Uterus (tissue), 4 donors: ENCODE measurements around the gene DDX31. TPM values are rescaled to one million over a fixed set of nuclear protein-coding genes. Genes with fewer than 3 reads are reported as not detected.
"Not testable (repeated sequence)": the region's sequence is repeated elsewhere in the genome, so short reads cannot be mapped to it uniquely, and the experiment has no call there.

ENCODE experiments used
- DNase-seq, 2 donors: peaks; one replicate each; pipeline ENCODE4 v3.0.0-alpha.2; 2019 to 2020
- H3K27ac ChIP-seq, 2 donors: fragments of 200-600 bp; sonication (generic); 1 replicate in 1 of 2; 2 replicates in 1 of 2; pipeline ENCODE4 v1.5.1; 2016 to 2018
- H3K27me3 ChIP-seq, 2 donors: fragments of 200-600 bp; sonication (generic); one replicate each; pipeline ENCODE4 v1.5.1; 2018 to 2019; ENCODE audit warnings: control low read depth in 1 of 2
- H3K36me3 ChIP-seq, 2 donors: fragments of 200-600 bp; sonication (generic); one replicate each; pipeline ENCODE4 v1.5.1; 2019; ENCODE audit warnings: control low read depth in 1 of 2
- H3K4me1 ChIP-seq, 2 donors: fragments of 200-600 bp; sonication (generic); one replicate each; pipeline ENCODE4 v1.5.1; 2018 to 2019; ENCODE audit warnings: control low read depth in 1 of 2
- H3K4me3 ChIP-seq, 2 donors: fragments of 200-600 bp; sonication (generic); 1 replicate in 1 of 2; 2 replicates in 1 of 2; pipeline ENCODE4 v1.5.1; 2018 to 2019; ENCODE audit warnings: mild to moderate bottlenecking in 1 of 2
- H3K9me3 ChIP-seq, 2 donors: fragments of 200-600 bp; sonication (generic); one replicate each; pipeline ENCODE4 v1.5.1; 2019; ENCODE audit warnings: control low read depth in 1 of 2
- POLR2A ChIP-seq, 2 donors: fragments of 450-650 bp; IDR thresholded peaks; one replicate each; pipeline ENCODE4 v1.6.1; 2016; ENCODE audit warnings: antibody characterized with exemption in 2 of 2, mild to moderate bottlenecking in 1 of 2, moderate library complexity in 1 of 2
- intact Hi-C: fragments of 100-400 bp; cut with DNase I; formaldehyde crosslinking; loops from one replicate; pipeline ENCODE4 v1.15.1; 2023; ENCODE audit warnings: low total_unique reads
- total RNA-seq, 4 donors: library from RNA; depleted of rRNA in 3 of 4; stranded (reverse); fragments of >200 nt in 3 of 4; gene quantifications; one replicate each; pipeline versions ENCODE4 v1.1.0 to v1.2.4, GENCODE V29; 2014 to 2023
- TF ChIP-seq, protein P1 (sequence below), 4 experiments: fragments of 200-600 bp in 2 of 4; fragments of 450-650 bp in 2 of 4; sonication (generic) in 2 of 4; IDR thresholded peaks; one replicate each; pipeline ENCODE4 v1.5.1; 2016 to 2019; ENCODE audit warnings: antibody characterized with exemption in 4 of 4, mild to moderate bottlenecking in 2 of 4, moderate library complexity in 1 of 4
- donor health status: DM: yes; HTN: yes; CAD: no.

Gene DDX31
- total RNA-seq = 10 to 100 TPM in 2 of 4 donors, 1 to 10 TPM in 2; 5.9 to 17.7 (median 10.5) TPM

- TF ChIP-seq, protein P1, sequence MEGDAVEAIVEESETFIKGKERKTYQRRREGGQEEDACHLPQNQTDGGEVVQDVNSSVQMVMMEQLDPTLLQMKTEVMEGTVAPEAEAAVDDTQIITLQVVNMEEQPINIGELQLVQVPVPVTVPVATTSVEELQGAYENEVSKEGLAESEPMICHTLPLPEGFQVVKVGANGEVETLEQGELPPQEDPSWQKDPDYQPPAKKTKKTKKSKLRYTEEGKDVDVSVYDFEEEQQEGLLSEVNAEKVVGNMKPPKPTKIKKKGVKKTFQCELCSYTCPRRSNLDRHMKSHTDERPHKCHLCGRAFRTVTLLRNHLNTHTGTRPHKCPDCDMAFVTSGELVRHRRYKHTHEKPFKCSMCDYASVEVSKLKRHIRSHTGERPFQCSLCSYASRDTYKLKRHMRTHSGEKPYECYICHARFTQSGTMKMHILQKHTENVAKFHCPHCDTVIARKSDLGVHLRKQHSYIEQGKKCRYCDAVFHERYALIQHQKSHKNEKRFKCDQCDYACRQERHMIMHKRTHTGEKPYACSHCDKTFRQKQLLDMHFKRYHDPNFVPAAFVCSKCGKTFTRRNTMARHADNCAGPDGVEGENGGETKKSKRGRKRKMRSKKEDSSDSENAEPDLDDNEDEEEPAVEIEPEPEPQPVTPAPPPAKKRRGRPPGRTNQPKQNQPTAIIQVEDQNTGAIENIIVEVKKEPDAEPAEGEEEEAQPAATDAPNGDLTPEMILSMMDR (IDR thresholded peaks at IDR 0.05) = peak in 1 of 4 experiments; percentile 30
- peak in 1 of 2 donors; percentile 48 for TF ChIP-seq POLR2A (IDR thresholded peaks at IDR 0.05)
- Histone ChIP-seq H3K4me3 (peak within 1 kb of the TSS; percentile 81 to 89), H3K4me1 (peaks cover 7 to 8% of the 10 kb centered on the region in 2 donors), H3K9me3 (no peaks in the 10 kb centered on the region), H3K27ac (peak within 1 kb of the TSS; percentile 90 to 93), H3K27me3 (no peaks in the 10 kb centered on the region), H3K36me3 (no peaks in the 10 kb centered on the region)
- peak; percentile 84 to 86 for DNase-seq
- intact Hi-C loops = no loop called here
Observed at GRCh38 chr9:132669698-132670456, at the start of gene DDX31. DDX31 (minus strand) TSS chr9:132669983; CDS start chr9:132669934, 49 bp downstream.

- H3K4me1 ChIP-seq, H3K27ac ChIP-seq, H3K36me3 ChIP-seq, H3K4me3 ChIP-seq, H3K27me3 ChIP-seq, H3K9me3 ChIP-seq, intact Hi-C loops, DNase-seq: not testable (repeated sequence)
Observed at GRCh38 chr9:132718381-132718928, 48.7 kb upstream of the DDX31 start.

DNA sequence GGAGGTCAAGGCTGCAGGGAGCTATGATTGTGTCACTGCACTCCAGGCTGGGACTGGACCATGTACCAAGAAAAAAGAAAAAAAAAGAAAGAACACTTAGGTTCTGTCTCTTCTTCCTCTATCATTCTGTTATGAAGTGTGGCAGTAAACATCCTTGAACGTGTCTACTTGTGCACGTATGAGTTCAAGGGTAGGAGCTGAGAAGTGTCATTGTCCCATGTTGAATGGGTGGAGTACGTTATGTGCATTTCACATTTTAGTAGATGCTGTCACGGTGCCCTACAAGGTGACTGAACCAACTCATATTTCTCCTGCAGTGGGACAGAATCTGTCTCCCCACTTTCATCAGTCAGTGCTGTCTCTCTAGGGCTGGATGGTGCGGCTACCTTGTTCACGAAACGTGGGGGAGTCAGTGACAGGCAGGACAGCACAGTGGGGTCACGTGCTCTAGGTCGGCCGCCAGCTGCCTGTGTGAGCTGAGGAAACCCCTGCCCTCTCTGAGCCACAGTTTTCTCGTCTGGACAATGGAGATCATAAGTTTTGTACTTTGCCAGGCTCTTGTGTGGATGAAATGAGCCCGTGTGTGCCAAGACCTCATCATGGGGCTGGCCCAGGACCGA is 47.7 kb upstream of the DDX31 start:
- Histone ChIP-seq H3K4me3 (no peak overlapping the region), H3K9me3 (no peaks in the 10 kb centered on the region), H3K27ac (no peak overlapping the region), H3K36me3 (no peaks in the 10 kb centered on the region), H3K4me1 (no peaks in the 10 kb centered on the region), H3K27me3 (no peaks in the 10 kb centered on the region)
- intact Hi-C loops = no loop called here
- TF ChIP-seq POLR2A (IDR thresholded peaks at IDR 0.05) = no peak
- TF ChIP-seq, protein P1 (IDR thresholded peaks at IDR 0.05) = no peak
- no peak for DNase-seq

DNA sequence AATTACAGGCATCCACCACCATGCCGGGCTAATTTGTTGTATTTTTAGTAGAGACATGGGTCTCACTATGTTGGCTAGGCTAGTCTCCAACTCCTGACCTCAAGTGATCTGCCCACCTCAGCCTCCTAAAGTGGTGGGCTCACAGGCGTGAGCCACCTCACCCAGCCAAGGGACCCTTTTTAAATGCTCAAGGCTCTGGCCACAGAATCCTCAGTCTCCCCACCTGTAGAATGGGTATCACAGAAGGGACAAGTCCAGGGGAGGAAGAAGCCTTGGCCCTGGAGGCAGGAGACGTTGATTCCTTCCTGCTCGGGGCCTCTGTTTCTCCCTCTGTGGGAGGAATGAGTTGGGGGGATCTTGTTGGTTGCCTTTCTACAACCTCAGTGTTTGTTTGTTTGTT is 46.2 kb upstream of the DDX31 start:
- Histone ChIP-seq H3K36me3 (no peaks in the 10 kb centered on the region), H3K9me3 (no peaks in the 10 kb centered on the region), H3K4me1 (no peaks in the 10 kb centered on the region), H3K27ac (no peak overlapping the region), H3K4me3 (no peak overlapping the region), H3K27me3 (no peaks in the 10 kb centered on the region)
- intact Hi-C loops = no loop called here
- TF ChIP-seq, protein P1 (IDR thresholded peaks at IDR 0.05) = no peak
- TF ChIP-seq POLR2A (IDR thresholded peaks at IDR 0.05) = no peak
- DNase-seq = no peak

GRCh38 chr9:132712753-132713152 is 43.0 kb upstream of the DDX31 start:
- TF ChIP-seq POLR2A (IDR thresholded peaks at IDR 0.05) = no peak
- TF ChIP-seq, protein P1 (IDR thresholded peaks at IDR 0.05) = no peak
- Histone ChIP-seq H3K9me3 (no peaks in the 10 kb centered on the region), H3K27me3 (no peaks in the 10 kb centered on the region), H3K27ac (no peak overlapping the region), H3K4me1 (no peaks in the 10 kb centered on the region), H3K4me3 (no peak overlapping the region), H3K36me3 (no peaks in the 10 kb centered on the region)
- DNase-seq = no peak
- intact Hi-C loops = no loop called here
